ENCODE data around the gene TBX18.

Gene TBX18

DNA sequence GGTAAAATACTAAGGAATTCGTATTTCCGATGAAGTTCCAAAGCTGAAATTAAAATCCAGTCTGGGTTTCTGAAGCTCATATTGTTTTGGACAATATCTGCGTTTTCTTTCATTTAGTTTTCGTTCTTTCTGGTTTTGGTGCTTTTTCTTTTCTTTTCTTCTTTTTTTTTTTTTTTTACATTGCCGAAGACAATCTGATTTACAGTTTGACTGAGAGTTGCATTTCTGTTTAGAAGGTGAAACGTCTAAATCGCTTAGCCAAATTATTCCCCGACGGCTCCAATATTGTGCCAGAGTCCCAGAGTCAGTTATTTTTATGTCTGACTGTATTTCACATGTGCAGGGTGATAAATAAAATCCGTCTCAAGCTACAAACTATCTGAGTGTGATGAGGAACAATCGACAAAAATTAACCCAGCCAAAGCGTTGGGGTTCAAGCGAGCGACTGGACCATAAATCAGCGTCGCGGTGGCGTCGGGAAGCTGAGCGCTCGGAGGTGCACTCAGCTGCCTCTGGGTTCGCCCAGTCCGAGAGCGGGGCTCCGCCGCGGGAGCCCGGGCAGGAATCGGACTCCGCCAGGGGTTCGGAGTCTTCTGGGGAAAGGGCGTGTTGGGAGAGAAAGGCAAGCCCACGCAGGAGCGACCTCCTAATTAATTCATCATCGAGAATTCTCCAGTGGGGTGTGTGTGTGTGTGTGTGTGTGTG lies 8.2 kb upstream of the TBX18 start:
- no peak for DNase-seq

GRCh38 chr6:84771756-84772356 lies 7.5 kb upstream of the TBX18 start:
- DNase-seq = no peak

- DNase-seq = no peak
These were observed 6.8 kb upstream of the TBX18 start for GRCh38 chr6:84771125-84771755.

GRCh38 chr6:84770521-84770920 lies 6.1 kb upstream of the TBX18 start:
- DNase-seq = no peak

GRCh38 chr6:84769306-84769705 lies 4.9 kb upstream of the TBX18 start:
- DNase-seq = no peak

- no peak for DNase-seq
These were observed 4.2 kb upstream of the TBX18 start for GRCh38 chr6:84768442-84769174.

GRCh38 chr6:84767526-84768201 lies 3.3 kb upstream of the TBX18 start:
- DNase-seq = no peak

DNA sequence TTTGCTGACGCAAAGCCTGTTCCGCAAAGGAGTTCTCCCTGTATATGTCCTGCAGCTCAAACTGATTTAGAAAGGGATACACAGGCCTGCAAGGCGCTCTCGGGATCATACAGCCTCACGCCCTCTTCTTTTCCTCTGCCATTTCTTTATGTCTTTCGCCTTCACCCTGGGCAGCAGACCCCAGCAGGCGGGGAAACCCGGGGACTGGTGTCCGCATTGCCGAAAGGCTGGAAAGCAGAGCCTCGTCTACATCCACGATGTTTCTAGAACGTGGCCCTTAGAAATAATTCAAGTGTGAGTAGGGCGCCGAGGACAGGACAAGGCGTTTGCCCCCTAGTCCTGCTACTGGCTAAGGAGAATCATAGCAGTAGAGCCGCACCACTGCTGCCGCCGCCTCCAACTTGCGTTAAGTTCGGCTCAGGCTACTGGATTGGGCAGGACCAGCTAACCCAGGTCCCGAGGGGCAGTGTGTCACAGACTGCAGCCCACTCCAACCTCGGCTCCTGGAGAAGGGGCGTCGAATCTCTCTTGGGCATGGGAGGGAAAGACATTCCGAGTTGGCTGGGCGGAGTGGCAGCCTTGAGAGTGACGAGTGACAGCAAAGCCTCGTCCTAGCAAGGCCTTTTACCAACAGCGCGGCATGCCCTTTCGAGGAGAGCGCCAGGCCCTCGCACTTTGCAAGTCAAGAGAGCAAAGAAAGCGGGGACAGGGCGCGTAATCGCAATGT lies 2.6 kb upstream of the TBX18 start:
- no peak for DNase-seq

DNA sequence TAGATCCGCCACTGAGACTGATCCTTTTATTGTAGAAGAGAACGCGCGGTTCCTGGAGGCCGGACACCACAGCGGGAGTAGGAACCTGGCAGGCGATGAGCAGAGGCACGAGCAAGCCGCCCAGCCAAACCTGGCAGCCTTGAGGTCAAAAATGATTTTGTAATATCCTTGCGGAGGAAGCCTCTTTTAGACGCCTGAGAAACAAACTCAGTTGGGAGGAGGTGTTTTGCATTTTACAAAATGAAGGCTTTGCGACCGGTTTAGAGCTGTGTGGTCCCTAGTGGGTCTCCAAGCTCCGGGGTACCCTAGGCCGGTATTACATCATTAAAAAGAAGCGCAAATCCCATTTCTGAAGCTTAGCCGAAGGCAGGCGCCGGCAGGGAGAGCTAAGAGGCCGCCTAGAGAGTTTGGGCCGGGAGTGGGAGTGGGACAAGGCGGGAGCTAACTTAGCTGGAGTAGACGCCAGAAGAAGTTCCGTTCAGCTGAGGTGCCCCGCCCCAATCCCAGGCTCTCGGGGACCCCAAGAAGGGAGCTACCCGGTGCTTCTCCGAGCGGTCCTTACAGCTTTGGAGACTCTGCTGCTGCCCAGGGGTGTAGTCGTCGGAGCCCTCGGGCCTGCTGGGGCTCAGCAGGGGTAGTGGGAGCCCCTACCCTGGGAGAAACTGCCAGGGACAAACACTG lies 1.9 kb upstream of the TBX18 start:
- DNase-seq = no peak

DNA sequence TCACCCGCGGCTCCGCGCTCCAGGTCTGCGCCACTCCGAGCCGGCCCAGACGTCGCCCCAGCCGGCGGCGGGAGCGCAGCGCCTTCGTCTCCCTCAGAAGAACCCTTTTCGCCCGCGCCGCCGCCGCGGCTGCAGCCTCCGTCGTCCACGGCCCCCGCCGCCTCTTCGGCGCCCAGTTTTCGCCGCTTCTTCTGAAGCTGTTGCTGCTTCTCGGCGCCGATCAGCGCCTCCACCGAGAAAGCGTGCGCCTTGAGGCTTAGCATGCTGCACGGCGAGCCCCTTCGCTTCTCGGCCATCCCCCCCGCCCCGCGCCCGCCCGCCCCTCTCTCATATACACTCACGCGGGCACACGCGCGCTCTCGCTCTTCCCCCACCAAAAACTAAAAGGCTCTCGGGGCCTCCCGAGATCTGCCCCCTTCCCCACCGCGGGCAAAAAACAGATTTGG lies 489 bp downstream of the TBX18 start:
- DNase-seq = no peak

GRCh38 chr6:84763003-84763885 lies 1.2 kb downstream of the TBX18 start:
- DNase-seq = no peak

- no peak for DNase-seq
These were observed 2.0 kb downstream of the TBX18 start for GRCh38 chr6:84762220-84763002.

GRCh38 chr6:84758486-84758885 lies 5.9 kb downstream of the TBX18 start:
- DNase-seq = no peak

GRCh38 chr6:84756877-84757276 lies 7.5 kb downstream of the TBX18 start:
- DNase-seq = no peak

DNA sequence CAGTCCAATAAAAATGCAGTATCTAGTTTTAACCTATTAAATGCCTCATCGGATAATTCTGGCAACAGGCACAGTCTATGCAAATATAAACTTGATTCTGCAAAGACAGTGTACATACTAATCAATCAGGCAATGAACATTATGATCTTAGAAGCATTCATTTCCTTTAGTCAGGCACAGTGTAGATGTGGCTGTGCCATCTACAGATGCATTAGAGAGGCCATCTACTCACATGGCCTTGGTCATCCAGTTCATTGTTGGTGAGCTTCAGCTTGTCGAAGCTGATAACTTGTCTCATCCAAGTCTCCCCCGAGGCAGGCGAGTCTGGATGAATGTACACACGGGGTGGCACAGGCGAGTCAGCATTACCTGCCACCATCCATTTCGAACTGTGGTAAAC lies 7.9 kb downstream of the TBX18 start:
- DNase-seq = no peak

DNA sequence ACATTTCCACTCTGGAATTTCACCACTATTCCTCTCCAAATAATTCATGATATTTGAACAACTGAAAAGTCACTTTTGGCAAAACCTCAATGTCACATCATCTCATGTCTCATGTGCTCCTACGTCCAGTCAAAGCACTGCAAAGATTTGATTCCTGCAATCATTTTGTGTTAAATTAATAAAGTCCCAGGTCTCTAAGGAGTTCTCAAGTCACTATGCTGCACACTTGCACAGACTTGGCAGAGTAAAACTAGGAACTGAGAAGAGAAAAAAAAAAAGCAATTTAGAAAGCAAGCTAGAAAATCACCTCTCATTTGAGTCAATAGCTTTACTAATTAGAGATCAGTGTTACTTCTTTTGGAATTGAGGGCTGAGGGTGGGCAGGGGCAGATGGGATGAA lies 11.2 kb downstream of the TBX18 start:
- no peak for DNase-seq

DNA sequence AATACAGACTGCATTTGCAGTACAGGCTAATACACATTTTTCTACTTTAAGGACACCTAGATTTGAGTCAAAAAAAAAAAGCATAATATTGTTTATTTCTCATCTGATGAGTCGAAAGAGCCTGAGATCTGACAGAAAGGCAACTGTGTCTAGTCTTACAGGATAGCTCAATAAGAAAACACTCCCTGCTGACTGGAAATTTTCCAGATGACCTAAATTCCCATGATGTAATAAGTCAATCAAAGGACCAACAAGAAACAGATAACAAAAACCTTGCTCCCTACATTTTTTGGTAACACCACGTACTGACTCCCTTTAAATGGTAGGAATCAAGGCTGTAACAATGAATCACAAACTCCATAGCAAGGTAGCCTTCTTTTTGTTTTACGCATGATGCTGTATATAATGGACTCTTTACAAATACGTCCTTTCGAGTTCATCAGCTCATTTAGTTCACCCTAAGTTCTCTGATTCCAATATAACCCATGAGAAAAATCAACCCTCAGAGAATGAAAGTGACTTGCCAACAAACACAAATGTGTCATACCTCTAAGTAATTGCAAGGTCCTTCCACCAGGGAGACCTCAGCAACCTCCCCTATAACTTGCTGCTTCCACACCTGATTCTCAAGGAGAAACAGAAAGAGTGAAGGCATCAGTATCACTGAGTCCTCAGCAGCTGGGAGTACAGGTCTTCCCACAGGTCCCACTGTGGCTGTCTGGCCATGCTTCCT lies 12.1 kb downstream of the TBX18 start:
- no peak for DNase-seq

GRCh38 chr6:84749181-84749580 lies 15.2 kb downstream of the TBX18 start:
- no peak for DNase-seq

GRCh38 chr6:84748376-84748775 lies 16.0 kb downstream of the TBX18 start:
- DNase-seq = no peak
